GM10266 (cell line): Measurements from ENCODE around the gene ANKRD44.

Source experiments
- DNase-seq: peaks from one replicate; pipeline ENCODE4 v3.0.0; 2012; ENCODE audit errors: extremely low spot score
- CTCF ChIP-seq: IDR thresholded peaks from 2 replicates; pipeline ENCODE4 v1.5.1; 2012; ENCODE audit warnings: mild to moderate bottlenecking, low read depth; ENCODE audit not compliant: control insufficient read depth, insufficient read depth; ENCODE audit errors: missing control alignments

ANKRD44 gene

DNA sequence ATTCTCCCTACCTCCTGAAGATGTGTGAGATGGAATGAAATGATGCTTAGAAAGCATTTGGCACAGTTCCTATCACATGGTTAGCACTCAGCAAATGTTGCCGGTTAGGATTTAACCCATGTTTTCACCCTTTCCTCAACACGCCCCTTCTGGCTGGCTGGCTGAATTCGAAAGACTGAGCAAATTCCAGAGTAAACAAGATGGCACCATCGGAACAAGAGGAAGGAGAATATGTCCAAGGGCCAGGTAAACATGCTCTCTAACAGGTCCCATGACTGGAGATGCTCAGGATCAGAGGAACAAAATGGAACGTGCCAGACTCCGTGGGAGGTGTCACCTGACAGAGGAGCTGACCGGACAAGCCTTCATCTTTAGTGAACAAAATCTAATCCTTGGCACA is 145.6 kb downstream of the ANKRD44 start:
- TF ChIP-seq CTCF = no peak
- no peak for DNase-seq

GRCh38 chr2:197164141-197164754 is 146.3 kb downstream of the ANKRD44 start:
- no peak for DNase-seq
- no peak for TF ChIP-seq CTCF

DNA sequence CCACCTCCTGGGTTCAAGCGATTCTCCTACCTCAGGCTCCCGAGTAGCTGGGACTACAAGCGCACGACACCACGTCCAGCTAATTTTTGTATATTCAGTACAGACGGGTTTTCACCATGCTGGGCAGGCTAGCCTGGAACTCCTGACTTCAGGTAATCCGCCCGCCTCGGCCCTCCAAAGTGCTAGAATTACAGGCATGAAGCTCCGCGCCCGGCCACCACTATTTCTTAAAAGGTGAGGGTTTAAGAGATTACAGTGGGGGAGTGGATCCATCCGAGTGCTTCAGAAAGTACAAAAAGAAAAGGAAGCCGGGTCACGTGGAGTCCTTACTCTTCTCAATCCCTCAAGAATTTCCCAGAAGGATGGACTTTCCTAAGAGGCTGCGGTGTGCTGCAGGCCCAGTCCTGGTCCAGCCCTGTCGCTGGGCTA is 146.9 kb downstream of the ANKRD44 start:
- no peak for TF ChIP-seq CTCF
- DNase-seq = no peak

- TF ChIP-seq CTCF = no peak
- no peak for DNase-seq
These were observed 148.8 kb downstream of the ANKRD44 start for GRCh38 chr2:197161774-197162173.

DNA sequence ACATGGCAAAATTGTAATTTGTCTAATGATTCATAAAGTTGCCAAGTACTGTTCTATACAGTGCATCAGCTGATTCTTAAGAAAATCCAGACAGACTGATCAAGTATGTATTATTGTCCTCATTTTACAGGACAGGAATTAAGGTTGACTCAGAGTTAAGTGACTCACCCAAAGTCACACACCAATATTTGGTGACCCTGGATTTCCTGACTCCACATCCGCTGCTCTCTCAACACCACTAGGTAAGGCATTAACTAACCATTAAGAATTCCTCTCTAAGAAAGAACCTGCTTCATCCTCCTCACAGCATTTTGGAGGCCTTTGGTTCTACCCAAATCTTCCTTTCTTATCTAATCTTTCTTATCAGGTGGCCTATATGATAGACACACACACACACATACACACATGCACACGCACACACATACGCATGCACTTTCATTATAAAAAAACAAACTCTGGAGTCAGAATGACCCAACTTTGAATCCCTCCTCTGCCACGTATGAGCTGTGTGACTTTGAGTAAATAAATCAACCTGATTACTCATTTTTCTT is 150.8 kb downstream of the ANKRD44 start:
- TF ChIP-seq CTCF = no peak
- no peak for DNase-seq

DNA sequence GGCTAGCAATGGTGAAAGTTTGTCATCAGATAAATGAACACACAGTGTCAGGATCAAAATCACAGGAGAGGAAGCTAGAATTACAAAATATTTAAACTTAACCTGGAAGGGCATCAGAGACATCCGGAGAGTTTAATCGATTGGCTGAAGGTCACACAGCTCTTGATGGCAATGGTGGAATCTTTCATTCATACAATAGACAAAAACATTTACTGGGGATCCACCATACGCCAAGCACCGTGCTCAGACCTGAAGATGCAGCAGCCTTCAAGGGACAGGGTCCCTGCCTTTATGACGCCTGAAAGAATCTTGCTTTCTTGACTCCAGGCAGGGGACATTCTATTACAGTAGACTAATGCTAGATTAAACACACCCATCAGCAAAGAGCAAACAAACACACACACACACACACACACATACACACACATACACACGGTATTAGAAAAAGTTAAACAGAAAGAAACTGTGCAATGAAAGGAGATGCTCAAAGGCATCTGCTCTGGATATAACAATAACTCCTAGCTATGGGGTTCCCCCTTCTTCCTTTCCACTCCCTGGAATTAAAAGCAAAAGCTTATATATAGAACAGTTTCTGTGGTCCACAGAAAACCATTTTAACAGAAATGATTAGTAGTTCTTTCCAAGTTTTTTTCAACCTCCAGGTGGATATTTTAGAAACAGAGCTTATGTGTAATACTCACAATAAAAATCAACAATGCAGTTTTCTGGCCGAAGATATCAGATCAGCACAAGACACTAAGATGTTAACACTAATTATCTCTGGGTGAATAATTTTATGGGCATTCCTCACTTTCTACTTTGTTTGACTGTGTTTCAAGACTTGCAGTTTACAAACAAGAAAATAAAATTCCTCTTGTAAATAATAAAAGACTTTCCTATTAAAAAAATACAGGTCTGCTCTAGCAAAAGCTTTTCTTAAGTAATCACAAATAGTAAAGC is 151.7 kb downstream of the ANKRD44 start:
- no peak for DNase-seq
- no peak for TF ChIP-seq CTCF
